Left lung (tissue), 10 donors: ENCODE results near the gene ZDHHC7. TPM values are rescaled to one million over a fixed set of nuclear protein-coding genes. Genes with fewer than 3 reads are reported as not detected.

Source experiments
- ATAC-seq: fragments of 200-7000 bp; cut with Tn5 transposase; one replicate; pipeline ENCODE4 v1.9.1; 2020; ENCODE audit warnings: moderate library complexity
- DNase-seq, 4 donors: peaks; one replicate each; pipeline ENCODE4 v3.0.0-alpha.2; 2013 to 2020
- H3K27ac ChIP-seq, 2 donors: fragments of 200-600 bp; sonication (generic) in 1 of 2; one replicate each; pipeline versions ENCODE4 v1.5.0 to v1.8.0; 2020 to 2021
- H3K27me3 ChIP-seq, 2 donors: fragments of 200-600 bp; sonication (generic) in 1 of 2; one replicate each; pipeline versions ENCODE4 v1.5.0 to v1.8.0; 2020 to 2021
- H3K36me3 ChIP-seq, 2 donors: fragments of 200-600 bp; sonication (generic) in 1 of 2; one replicate each; pipeline versions ENCODE4 v1.5.0 to v1.8.0; 2020 to 2021
- H3K4me1 ChIP-seq, 2 donors: fragments of 200-600 bp; one replicate each; pipeline ENCODE4 v1.8.0; 2021
- H3K4me3 ChIP-seq, 2 donors: fragments of 200-600 bp; sonication (generic) in 1 of 2; one replicate each; pipeline versions ENCODE4 v1.5.0 to v1.8.0; 2020 to 2021; ENCODE audit warnings: mild to moderate bottlenecking in 1 of 2
- H3K9me3 ChIP-seq, 2 donors: fragments of 200-600 bp; sonication (generic) in 1 of 2; one replicate each; pipeline versions ENCODE4 v1.5.0 to v1.8.0; 2020 to 2021
- CTCF ChIP-seq, 2 donors: fragments of 200-600 bp; sonication (generic) in 1 of 2; IDR thresholded peaks; one replicate each; pipeline versions ENCODE4 v1.5.0 to v1.8.0; 2021; ENCODE audit warnings: antibody characterized with exemption in 2 of 2
- intact Hi-C, 2 donors: fragments of 100-400 bp; cut with DNase I; formaldehyde crosslinking; loops; one replicate each; pipeline versions ENCODE4 v1.11.2 to v1.14.2; 2022
- polyA plus RNA-seq, 6 donors: library from polyadenylated mRNA; unstranded; fragments of 120-200 nt; gene quantifications; one replicate each; pipeline ENCODE4 v1.2.1, GENCODE V29; 2013; ENCODE audit not compliant: insufficient read length in 6 of 6
- total RNA-seq, 2 donors: library from RNA; stranded (reverse); fragmentation: NEBNext Ultra II Directional; extraction: Animal tissue kit (Norgen Biotek cat#: 25700); gene quantifications; one replicate each; pipeline ENCODE4 v1.2.1, GENCODE V29; 2021
- donor health status: DM: no; HTN: yes; CAD: no.
- donor health status: DM: no; HTN: no; CAD: no.

ZDHHC7 gene
- total and polyA plus RNA-seq, 8 donors = 52.5 to 82.3 (median 59.7) TPM

- no peak for ATAC-seq
- intact Hi-C loops = no loop called here
- Histone ChIP-seq H3K27me3 (peaks cover 0 to 22% of the 10 kb centered on the region in 2 donors), H3K4me3 (no peak overlapping the region), H3K36me3 (no peaks in the 10 kb centered on the region), H3K27ac (no peak overlapping the region), H3K4me1 (no peaks in the 10 kb centered on the region), H3K9me3 (no peaks in the 10 kb centered on the region)
- no peak for DNase-seq
- no peak for TF ChIP-seq CTCF (IDR thresholded peaks at IDR 0.05)
These were observed 46.8 kb downstream of the ZDHHC7 start for GRCh38 chr16:84964386-84965128.

GRCh38 chr16:84963066-84963465, 48.3 kb downstream of the ZDHHC7 start:
- Histone ChIP-seq H3K9me3 (no peaks in the 10 kb centered on the region), H3K27me3 (peaks cover 0 to 22% of the 10 kb centered on the region in 2 donors), H3K27ac (no peak overlapping the region), H3K36me3 (no peaks in the 10 kb centered on the region), H3K4me1 (no peaks in the 10 kb centered on the region), H3K4me3 (no peak overlapping the region)
- peak in 1 of 4 donors; percentile 17 for DNase-seq
- ATAC-seq = no peak
- intact Hi-C loops = no loop called here
- no peak for TF ChIP-seq CTCF (IDR thresholded peaks at IDR 0.05)

GRCh38 chr16:84960942-84961341, 50.4 kb downstream of the ZDHHC7 start:
- Histone ChIP-seq H3K27ac (no peak overlapping the region), H3K4me1 (no peaks in the 10 kb centered on the region), H3K36me3 (no peaks in the 10 kb centered on the region), H3K9me3 (no peaks in the 10 kb centered on the region), H3K27me3 (peaks cover 0 to 22% of the 10 kb centered on the region in 2 donors), H3K4me3 (no peak overlapping the region)
- no peak for ATAC-seq
- DNase-seq = peak in 1 of 4 donors; percentile 6
- no peak for TF ChIP-seq CTCF (IDR thresholded peaks at IDR 0.05)
- intact Hi-C loops = no loop called here

DNA sequence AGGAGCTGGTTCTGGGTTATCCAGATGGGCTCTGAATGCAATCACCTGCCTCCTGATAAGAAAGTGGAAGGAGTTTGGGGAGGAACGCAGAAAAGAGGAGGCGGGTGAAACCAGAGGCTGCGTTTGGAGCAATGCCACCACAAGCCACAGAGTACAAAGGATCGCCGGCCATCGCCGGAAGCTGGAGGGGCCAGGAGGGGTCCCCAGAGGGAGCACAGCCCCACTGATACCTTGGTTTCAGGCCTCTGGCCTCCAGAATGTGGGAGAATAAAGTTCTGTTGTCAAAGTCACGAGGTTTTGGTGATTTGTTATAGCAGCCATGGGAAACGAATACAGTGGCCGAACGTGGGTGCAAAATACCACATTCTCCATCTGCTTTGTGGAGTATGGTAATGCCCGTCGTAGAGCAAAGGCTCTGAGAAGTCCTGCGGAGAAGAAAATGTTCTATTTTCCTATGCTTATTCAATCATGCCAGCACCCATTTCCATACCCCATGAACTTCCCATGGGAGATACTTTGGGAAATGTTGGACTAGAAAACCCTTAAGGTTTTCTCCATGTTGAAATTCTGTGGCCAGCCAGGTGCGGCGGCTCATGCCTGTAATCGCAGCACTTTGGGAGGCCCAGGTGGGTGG, 51.4 kb downstream of the ZDHHC7 start:
- no peak for TF ChIP-seq CTCF (IDR thresholded peaks at IDR 0.05)
- H3K4me3 ChIP-seq = no peak overlapping the region
- DNase-seq (peak in 1 of 4 donors; percentile 26), ATAC-seq (no peak)
- no peaks in the 10 kb centered on the region for H3K4me1 ChIP-seq
- no peak overlapping the region for H3K27ac ChIP-seq
- peaks cover 0 to 22% of the 10 kb centered on the region in 2 donors for H3K27me3 ChIP-seq
- no peaks in the 10 kb centered on the region for H3K9me3 ChIP-seq
- H3K36me3 ChIP-seq = no peaks in the 10 kb centered on the region
- intact Hi-C loops = no loop called here

- Histone ChIP-seq H3K4me3 (no peak overlapping the region), H3K27ac (no peak overlapping the region), H3K27me3 (peaks cover 0 to 18% of the 10 kb centered on the region in 2 donors), H3K4me1 (no peaks in the 10 kb centered on the region), H3K9me3 (no peaks in the 10 kb centered on the region), H3K36me3 (no peaks in the 10 kb centered on the region)
- no peak for ATAC-seq
- no peak for TF ChIP-seq CTCF (IDR thresholded peaks at IDR 0.05)
- intact Hi-C loops = no loop called here
- peak in 1 of 4 donors; percentile 61 for DNase-seq
These were observed 52.2 kb downstream of the ZDHHC7 start for GRCh38 chr16:84959045-84959576.
